Ishikawa (cell line): ENCODE results near the gene GLYATL1.

Experiments used
- CEBPB ChIP-seq: IDR thresholded peaks from 2 replicates; pipeline ENCODE4 v1.6.1; 2012
- CREB1 ChIP-seq: IDR thresholded peaks from 2 replicates; pipeline ENCODE4 v1.6.1; 2012; ENCODE audit warnings: low read depth
- EGR1 ChIP-seq: IDR thresholded peaks from 2 replicates; pipeline ENCODE4 v1.6.1; 2012
- EP300 ChIP-seq: IDR thresholded peaks from 2 replicates; pipeline ENCODE4 v1.6.1; 2012; ENCODE audit warnings: borderline replicate concordance
- FOXM1 ChIP-seq: IDR thresholded peaks from 2 replicates; pipeline ENCODE4 v1.6.1; 2012; ENCODE audit warnings: low read depth, borderline replicate concordance
- NFIC ChIP-seq: IDR thresholded peaks from 2 replicates; pipeline ENCODE4 v1.6.1; 2012
- RAD21 ChIP-seq: IDR thresholded peaks from 2 replicates; pipeline ENCODE4 v1.6.1; 2012; ENCODE audit warnings: low read depth
- REST ChIP-seq: IDR thresholded peaks from 2 replicates; pipeline ENCODE4 v1.6.1; 2012; ENCODE audit warnings: low read depth, mild to moderate bottlenecking
- TAF1 ChIP-seq: IDR thresholded peaks from 2 replicates; pipeline ENCODE4 v1.6.1; 2012; ENCODE audit warnings: low read depth, mild to moderate bottlenecking
- TCF12 ChIP-seq: IDR thresholded peaks from 2 replicates; pipeline ENCODE4 v1.6.1; 2012; ENCODE audit warnings: low read depth
- TEAD4 ChIP-seq: IDR thresholded peaks from 2 replicates; pipeline ENCODE4 v1.6.1; 2012
- YY1 ChIP-seq: IDR thresholded peaks from 2 replicates; pipeline ENCODE4 v1.6.1; 2012; ENCODE audit warnings: low read depth
- ZBTB7A ChIP-seq: IDR thresholded peaks from 2 replicates; pipeline ENCODE4 v1.6.1; 2012; ENCODE audit warnings: low read depth
- TF ChIP-seq, protein P1 (sequence below): IDR thresholded peaks from 2 replicates; pipeline ENCODE4 v1.6.1; 2012
- TF ChIP-seq, protein P2 (sequence below): IDR thresholded peaks from 2 replicates; pipeline ENCODE4 v1.6.1; 2012

The GLYATL1 gene

DNA sequence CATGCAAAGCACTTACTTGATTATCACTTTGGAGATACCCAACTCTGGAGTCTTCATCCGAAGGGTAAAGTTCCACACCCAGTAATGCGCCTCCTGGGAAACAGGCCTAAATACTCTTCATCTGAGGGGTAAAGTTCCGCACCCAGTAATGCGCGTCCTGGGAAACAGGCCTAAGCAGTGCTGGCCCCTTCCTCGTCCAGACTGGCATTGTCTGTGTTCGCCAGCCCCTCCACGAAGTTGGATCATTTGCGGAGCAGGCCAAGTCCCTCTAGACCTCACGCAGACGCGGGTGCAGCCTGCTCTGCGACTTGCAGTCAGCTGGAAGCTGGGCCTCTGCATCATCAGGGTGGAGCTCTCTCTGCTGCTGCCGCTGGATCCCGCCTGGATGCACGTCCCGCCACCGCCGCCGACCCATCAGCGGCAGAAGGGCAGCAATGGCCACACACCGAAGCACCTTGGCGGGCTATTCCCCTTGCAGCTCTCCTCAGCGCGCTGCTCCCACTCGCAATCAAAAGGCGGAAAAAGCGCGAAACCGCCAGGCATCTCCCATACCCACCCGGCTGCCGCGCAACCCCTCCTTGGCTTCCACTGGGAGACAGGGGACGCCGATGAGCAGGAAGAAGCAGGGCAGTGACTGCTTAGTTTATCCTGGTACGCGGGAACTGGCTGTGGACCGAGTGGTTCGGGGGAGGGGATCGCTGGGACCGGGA lies 34.1 kb upstream of the GLYATL1 start:
- no peak for TF ChIP-seq RAD21
- TF ChIP-seq TEAD4 = no peak
- no peak for TF ChIP-seq NFIC
- TF ChIP-seq TCF12 = no peak
- TF ChIP-seq, protein P1, sequence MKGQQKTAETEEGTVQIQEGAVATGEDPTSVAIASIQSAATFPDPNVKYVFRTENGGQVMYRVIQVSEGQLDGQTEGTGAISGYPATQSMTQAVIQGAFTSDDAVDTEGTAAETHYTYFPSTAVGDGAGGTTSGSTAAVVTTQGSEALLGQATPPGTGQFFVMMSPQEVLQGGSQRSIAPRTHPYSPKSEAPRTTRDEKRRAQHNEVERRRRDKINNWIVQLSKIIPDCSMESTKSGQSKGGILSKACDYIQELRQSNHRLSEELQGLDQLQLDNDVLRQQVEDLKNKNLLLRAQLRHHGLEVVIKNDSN = no peak
- TF ChIP-seq FOXM1 = no peak
- no peak for TF ChIP-seq EP300
- TF ChIP-seq CREB1 = no peak
- TF ChIP-seq, protein P2, sequence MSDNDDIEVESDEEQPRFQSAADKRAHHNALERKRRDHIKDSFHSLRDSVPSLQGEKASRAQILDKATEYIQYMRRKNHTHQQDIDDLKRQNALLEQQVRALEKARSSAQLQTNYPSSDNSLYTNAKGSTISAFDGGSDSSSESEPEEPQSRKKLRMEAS = no peak
- no peak for TF ChIP-seq REST
- TF ChIP-seq YY1 = no peak
- no peak for TF ChIP-seq ZBTB7A

DNA sequence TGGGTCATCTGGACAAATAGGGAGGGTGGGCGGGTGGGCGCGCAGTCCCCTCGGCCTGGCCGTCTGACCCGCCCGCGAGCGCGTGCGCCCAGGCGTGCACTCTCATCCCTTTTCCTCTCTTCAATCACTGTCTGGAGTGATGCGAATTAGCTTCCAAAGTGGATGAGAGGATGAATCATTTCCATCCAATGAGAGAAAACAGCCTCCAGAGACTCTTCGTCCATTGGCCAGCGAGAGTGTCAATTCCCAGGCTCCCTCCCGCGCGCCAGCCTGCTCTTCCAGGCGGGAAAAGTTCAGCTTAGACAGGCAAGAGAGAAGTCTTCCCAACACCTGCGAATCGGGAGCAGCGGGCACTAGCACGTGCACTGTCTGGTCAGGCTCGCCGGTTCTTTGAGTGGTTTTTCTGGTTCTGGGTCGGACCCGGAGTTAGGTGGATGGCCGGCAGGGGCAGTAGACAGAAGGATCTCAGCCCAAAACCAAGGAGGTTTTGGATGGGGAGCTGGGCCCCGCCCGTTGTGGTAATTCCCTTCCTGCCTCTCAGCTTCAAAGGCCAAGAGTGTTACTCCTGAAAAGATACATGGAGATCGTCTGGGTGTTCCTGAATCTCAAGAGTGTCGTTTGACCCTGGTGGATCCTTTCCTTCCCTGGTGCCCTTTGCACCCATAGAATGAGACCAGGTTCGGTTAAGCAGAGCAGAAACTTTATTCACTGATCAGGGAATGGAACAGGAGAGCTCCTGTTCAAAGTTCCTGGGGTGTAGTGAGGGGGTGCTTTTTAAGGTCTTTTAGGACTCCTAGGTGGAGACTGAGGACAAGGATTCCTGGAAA lies 33.4 kb upstream of the GLYATL1 start:
- TF ChIP-seq TCF12 = no peak
- TF ChIP-seq TAF1 = no peak
- no peak for TF ChIP-seq FOXM1
- TF ChIP-seq, protein P2 = no peak
- no peak for TF ChIP-seq TEAD4
- no peak for TF ChIP-seq EP300
- no peak for TF ChIP-seq CREB1
- no peak for TF ChIP-seq ZBTB7A
- TF ChIP-seq REST = no peak
- no peak for TF ChIP-seq RAD21
- TF ChIP-seq YY1 = no peak
- TF ChIP-seq EGR1 = no peak
- no peak for TF ChIP-seq NFIC
- TF ChIP-seq CEBPB = no peak
- TF ChIP-seq, protein P1 = no peak

DNA sequence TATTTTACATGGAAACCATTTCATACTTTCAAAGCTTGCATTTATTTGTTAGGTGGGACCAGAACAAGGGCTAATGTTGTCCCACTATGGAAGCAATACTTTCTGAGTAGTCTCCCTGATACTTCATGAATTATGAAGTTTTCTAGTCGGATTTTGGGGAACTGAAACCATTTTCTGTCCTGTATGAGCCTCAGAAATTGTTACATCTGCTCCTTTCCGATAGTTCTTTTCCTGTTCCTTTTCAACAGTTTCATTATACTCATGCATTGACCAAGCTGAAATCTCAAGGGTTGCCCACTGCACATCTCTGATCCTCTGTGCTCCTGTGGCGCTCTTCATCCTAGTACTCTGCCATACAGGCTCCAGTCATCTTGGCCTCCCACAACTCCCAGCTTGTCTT lies 31.5 kb upstream of the GLYATL1 start:
- TF ChIP-seq, protein P2 = no peak
- TF ChIP-seq NFIC (no peak), ZBTB7A (no peak), EGR1 (no peak), FOXM1 (no peak)

DNA sequence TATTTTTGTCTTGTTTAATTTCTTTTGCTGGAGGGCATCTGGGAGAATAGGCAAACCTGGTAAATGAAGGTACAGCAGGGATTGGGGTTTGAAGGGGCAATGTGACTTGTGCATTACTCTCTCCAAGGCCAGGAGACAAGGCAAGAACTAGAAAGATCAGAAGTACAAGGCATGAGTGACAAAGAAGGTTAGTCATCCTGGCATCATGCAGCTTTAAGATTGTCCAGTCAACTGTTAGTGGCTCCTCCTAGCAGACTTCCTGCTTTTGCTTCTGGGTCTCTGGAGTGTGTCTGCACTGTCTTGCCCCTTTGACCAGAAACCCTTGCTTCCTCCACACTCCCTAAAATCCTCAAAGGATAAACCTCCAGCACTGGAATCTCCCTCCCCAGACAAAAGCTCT lies 27.2 kb upstream of the GLYATL1 start:
- no peak for TF ChIP-seq TEAD4
- no peak for TF ChIP-seq REST
- TF ChIP-seq, protein P2 = no peak
